HepG2 (cell line): Measurements from ENCODE around the gene RNF17. TPM values are rescaled to one million over a fixed set of nuclear protein-coding genes. Genes with fewer than 3 reads are reported as not detected.

Experiments used
- ASH2L ChIP-seq: fragments of 300-600, 200-600 bp; sonication (generic); IDR thresholded peaks from 2 replicates; pipeline ENCODE4 v1.7.0; 2017; ENCODE audit warnings: low read depth, mild to moderate bottlenecking, moderate library complexity, mixed read lengths, low read length; ENCODE audit not compliant: insufficient read length
- ATF3 ChIP-seq: sonication (generic); formaldehyde crosslinking; IDR thresholded peaks from 2 replicates; pipeline ENCODE4 v1.4.0; 2020; ENCODE audit warnings: missing genetic modification reagents
- ETV5 ChIP-seq: IDR thresholded peaks from 2 replicates; pipeline ENCODE4 v1.6.1; 2018; ENCODE audit warnings: missing biosample characterization, missing genetic modification reagents, inconsistent platforms, borderline replicate concordance
- FOXA3 ChIP-seq: IDR thresholded peaks from 2 replicates; pipeline ENCODE4 v1.6.1; 2016; ENCODE audit warnings: missing genetic modification reagents, missing compliant biosample characterization
- JUN ChIP-seq: sonication (generic); formaldehyde crosslinking; IDR thresholded peaks from 2 replicates; pipeline ENCODE4 v1.4.0; 2020; ENCODE audit warnings: mild to moderate bottlenecking, missing genetic modification reagents
- MED1 ChIP-seq: sonication (generic); formaldehyde crosslinking; IDR thresholded peaks from 2 replicates; pipeline ENCODE4 v1.4.0; 2020; ENCODE audit warnings: missing genetic modification reagents
- NFKB2 ChIP-seq: sonication (generic); formaldehyde crosslinking; IDR thresholded peaks from 2 replicates; pipeline ENCODE4 v1.4.0; 2020; ENCODE audit warnings: missing genetic modification reagents, borderline replicate concordance
- POGK ChIP-seq: sonication (generic); formaldehyde crosslinking; conservative IDR thresholded peaks from 2 replicates; pipeline ENCODE4 v1.8.0; 2022; ENCODE audit warnings: mild to moderate bottlenecking, moderate library complexity, missing genetic modification reagents
- SMAD9 ChIP-seq: sonication (generic); formaldehyde crosslinking; IDR thresholded peaks from 2 replicates; pipeline ENCODE4 v1.5.1; 2020; ENCODE audit warnings: mild to moderate bottlenecking, missing genetic modification reagents
- ZNF143 ChIP-seq: sonication (generic); formaldehyde crosslinking; IDR thresholded peaks from 2 replicates; pipeline ENCODE4 v1.4.0; 2020; ENCODE audit warnings: missing genetic modification reagents
- ZNF281 ChIP-seq: sonication (generic); formaldehyde crosslinking; IDR thresholded peaks from 2 replicates; pipeline ENCODE4 v1.4.0; 2020; ENCODE audit warnings: missing genetic modification reagents, borderline replicate concordance
- ZNF44 ChIP-seq: sonication (generic); formaldehyde crosslinking; IDR thresholded peaks from 2 replicates; pipeline ENCODE4 v1.5.1; 2020; ENCODE audit warnings: mild to moderate bottlenecking, missing genetic modification reagents
- ZNF576 ChIP-seq: sonication (generic); formaldehyde crosslinking; IDR thresholded peaks from 2 replicates; pipeline ENCODE4 v1.4.0; 2020; ENCODE audit warnings: mild to moderate bottlenecking, missing genetic modification reagents
- polyA plus RNA-seq, 8 experiments: library from polyadenylated mRNA; depleted of rRNA in 3 of 8; stranded (reverse) in 7 of 8; unstranded in 1 of 8; fragments of >200 nt; fragmentation: Illumina TruSeq in 4 of 8; extraction: Trizol in 4 of 8; gene quantifications; 2 replicates each; pipeline versions ENCODE4 v1.2.1 to v1.2.3, GENCODE V29; 2011 to 2016; ENCODE audit warnings: low read depth in 4 of 8, missing spikeins in 1 of 8, mixed read lengths in 1 of 8; ENCODE audit not compliant: insufficient read depth in 1 of 8
- total RNA-seq, 5 experiments: library from RNA; depleted of rRNA; stranded (reverse); fragments of >200 nt; fragmentation: Illumina TruSeq; extraction: Trizol; gene quantifications; 2 replicates each; pipeline ENCODE4 v1.2.3, GENCODE V29; 2016; ENCODE audit warnings: low read depth in 1 of 5
- TF ChIP-seq, protein P1 (sequence below): sonication (generic); formaldehyde crosslinking; conservative IDR thresholded peaks from 2 replicates; pipeline ENCODE4 v1.4.0; 2020; ENCODE audit warnings: missing genetic modification reagents
- TF ChIP-seq, protein P2 (sequence below): conservative IDR thresholded peaks from 2 replicates; pipeline ENCODE4 v1.6.1; 2018; ENCODE audit warnings: missing genetic modification reagents
- TF ChIP-seq, protein P3 (sequence below): sonication (generic); formaldehyde crosslinking; IDR thresholded peaks from 2 replicates; pipeline ENCODE4 v1.4.0; 2020; ENCODE audit warnings: mild to moderate bottlenecking, missing genetic modification reagents

Gene RNF17
- total and polyA plus RNA-seq, 2 of the 13 experiments (the other 11 are each of a cell fraction or from before 2014, with no cell fraction given): not detected

DNA sequence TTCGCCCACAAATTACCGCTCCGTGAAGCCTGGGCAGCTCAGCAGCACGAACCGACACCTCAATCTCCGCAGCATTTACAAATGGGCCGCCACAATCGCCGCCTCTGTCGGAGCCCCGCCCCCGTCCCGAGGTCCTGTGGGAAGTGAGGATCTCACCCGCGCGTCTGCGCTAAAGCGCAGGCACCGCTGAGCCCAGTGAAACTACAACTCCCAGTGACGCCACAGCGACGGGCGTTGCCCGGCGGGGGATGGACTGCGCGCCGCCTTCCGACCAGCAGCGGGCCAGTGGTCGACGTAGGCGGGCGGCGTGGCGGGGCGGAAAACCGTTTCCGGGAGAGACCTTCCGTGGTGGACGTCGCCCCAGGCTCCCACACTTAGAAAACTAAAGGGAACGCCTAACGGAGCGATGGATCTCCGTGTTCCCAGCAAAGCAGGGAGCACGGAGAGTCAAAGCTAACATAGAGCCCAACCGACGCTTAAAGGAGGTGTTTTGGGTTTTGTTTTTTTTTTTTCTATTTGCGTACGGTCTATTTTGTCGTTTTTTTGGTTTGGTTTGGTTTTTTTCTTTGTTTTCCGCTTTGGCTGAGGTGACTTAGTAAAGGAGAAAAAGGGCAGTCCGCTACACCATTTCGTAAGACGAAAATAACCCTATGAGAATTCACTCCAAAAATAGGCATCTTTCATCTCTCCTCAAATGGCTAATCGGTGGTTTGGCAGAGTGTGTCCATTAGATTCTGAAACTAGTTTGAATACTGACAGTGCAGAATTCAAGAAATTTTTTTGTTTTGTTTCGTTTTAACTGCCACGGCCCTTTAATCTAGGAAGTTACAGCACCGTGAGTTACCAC lies 159.0 kb downstream of the RNF17 start (continued):
- TF ChIP-seq, protein P1, sequence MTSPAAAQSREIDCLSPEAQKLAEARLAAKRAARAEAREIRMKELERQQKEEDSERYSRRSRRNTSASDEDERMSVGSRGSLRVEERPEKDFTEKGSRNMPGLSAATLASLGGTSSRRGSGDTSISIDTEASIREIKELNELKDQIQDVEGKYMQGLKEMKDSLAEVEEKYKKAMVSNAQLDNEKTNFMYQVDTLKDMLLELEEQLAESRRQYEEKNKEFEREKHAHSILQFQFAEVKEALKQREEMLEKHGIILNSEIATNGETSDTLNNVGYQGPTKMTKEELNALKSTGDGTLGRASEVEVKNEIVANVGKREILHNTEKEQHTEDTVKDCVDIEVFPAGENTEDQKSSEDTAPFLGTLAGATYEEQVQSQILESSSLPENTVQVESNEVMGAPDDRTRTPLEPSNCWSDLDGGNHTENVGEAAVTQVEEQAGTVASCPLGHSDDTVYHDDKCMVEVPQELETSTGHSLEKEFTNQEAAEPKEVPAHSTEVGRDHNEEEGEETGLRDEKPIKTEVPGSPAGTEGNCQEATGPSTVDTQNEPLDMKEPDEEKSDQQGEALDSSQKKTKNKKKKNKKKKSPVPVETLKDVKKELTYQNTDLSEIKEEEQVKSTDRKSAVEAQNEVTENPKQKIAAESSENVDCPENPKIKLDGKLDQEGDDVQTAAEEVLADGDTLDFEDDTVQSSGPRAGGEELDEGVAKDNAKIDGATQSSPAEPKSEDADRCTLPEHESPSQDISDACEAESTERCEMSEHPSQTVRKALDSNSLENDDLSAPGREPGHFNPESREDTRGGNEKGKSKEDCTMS: no peak
- peak; percentile 63; the same call in 1 of the 2 replicates for TF ChIP-seq ETV5
- TF ChIP-seq ZNF44 (CRISPR knock-in tag): no peak
- peak; percentile 4; the same call in 1 of the 2 replicates for TF ChIP-seq NFKB2
- TF ChIP-seq ZNF576 (CRISPR knock-in tag): no peak
- peak; percentile 56; the same call in 1 of the 2 replicates for TF ChIP-seq ZNF281 (CRISPR knock-in tag)
- TF ChIP-seq ATF3 (CRISPR knock-in tag): no peak
- peak; percentile 55 for TF ChIP-seq ASH2L
- TF ChIP-seq, protein P2, sequence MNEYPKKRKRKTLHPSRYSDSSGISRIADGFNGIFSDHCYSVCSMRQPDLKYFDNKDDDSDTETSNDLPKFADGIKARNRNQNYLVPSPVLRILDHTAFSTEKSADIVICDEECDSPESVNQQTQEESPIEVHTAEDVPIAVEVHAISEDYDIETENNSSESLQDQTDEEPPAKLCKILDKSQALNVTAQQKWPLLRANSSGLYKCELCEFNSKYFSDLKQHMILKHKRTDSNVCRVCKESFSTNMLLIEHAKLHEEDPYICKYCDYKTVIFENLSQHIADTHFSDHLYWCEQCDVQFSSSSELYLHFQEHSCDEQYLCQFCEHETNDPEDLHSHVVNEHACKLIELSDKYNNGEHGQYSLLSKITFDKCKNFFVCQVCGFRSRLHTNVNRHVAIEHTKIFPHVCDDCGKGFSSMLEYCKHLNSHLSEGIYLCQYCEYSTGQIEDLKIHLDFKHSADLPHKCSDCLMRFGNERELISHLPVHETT (CRISPR knock-in tag): no peak
- TF ChIP-seq SMAD9: no peak
- 0 out of 2 replicates have a peak, but pooled peaks have one; percentile 71 for TF ChIP-seq POGK (CRISPR knock-in tag)
- TF ChIP-seq JUN (CRISPR knock-in tag): 0 out of 2 replicates have a peak, but pooled peaks have one; percentile 13
- TF ChIP-seq MED1 (CRISPR knock-in tag): peak; percentile 36; the same call in 1 of the 2 replicates
- TF ChIP-seq ZNF143 (CRISPR knock-in tag): peak; percentile 98
- TF ChIP-seq, protein P3, sequence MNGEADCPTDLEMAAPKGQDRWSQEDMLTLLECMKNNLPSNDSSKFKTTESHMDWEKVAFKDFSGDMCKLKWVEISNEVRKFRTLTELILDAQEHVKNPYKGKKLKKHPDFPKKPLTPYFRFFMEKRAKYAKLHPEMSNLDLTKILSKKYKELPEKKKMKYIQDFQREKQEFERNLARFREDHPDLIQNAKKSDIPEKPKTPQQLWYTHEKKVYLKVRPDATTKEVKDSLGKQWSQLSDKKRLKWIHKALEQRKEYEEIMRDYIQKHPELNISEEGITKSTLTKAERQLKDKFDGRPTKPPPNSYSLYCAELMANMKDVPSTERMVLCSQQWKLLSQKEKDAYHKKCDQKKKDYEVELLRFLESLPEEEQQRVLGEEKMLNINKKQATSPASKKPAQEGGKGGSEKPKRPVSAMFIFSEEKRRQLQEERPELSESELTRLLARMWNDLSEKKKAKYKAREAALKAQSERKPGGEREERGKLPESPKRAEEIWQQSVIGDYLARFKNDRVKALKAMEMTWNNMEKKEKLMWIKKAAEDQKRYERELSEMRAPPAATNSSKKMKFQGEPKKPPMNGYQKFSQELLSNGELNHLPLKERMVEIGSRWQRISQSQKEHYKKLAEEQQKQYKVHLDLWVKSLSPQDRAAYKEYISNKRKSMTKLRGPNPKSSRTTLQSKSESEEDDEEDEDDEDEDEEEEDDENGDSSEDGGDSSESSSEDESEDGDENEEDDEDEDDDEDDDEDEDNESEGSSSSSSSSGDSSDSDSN: peak; percentile 58; the same call in 1 of the 2 replicates
- TF ChIP-seq FOXA3: peak; percentile 52
